ENCODE data around the gene AMZ1.

Gene AMZ1

GRCh38 chr7:2714636-2715035 lies 26.6 kb downstream of the AMZ1 start:
- DNase-seq, result no peak

- no peak for DNase-seq
Observed at GRCh38 chr7:2715341-2716231, 27.6 kb downstream of the AMZ1 start.

- DNase-seq, result no peak
Observed at GRCh38 chr7:2716488-2716887, 28.5 kb downstream of the AMZ1 start.

- DNase-seq, result no peak
Observed at GRCh38 chr7:2716906-2717292, 28.9 kb downstream of the AMZ1 start.

- DNase-seq, result no peak
Observed at GRCh38 chr7:2717293-2718261, 29.6 kb downstream of the AMZ1 start.

GRCh38 chr7:2718296-2718965 lies 30.4 kb downstream of the AMZ1 start:
- no peak for DNase-seq

GRCh38 chr7:2719007-2719406 lies 31.0 kb downstream of the AMZ1 start:
- peak; percentile 66 for DNase-seq

- peak; percentile 7 for DNase-seq
Observed at GRCh38 chr7:2720024-2720423, 32.0 kb downstream of the AMZ1 start.

GRCh38 chr7:2721842-2722241 lies 33.8 kb downstream of the AMZ1 start:
- no peak for DNase-seq

GRCh38 chr7:2722591-2722990 lies 34.6 kb downstream of the AMZ1 start:
- no peak for DNase-seq

GRCh38 chr7:2723138-2723850 lies 35.3 kb downstream of the AMZ1 start:
- peak; percentile 18 for DNase-seq

- DNase-seq, result peak; percentile 11
Observed at GRCh38 chr7:2724036-2724435, 36.0 kb downstream of the AMZ1 start.

GRCh38 chr7:2724453-2725177 lies 36.6 kb downstream of the AMZ1 start:
- peak; percentile 9 for DNase-seq

GRCh38 chr7:2725178-2726105 lies 37.4 kb downstream of the AMZ1 start:
- DNase-seq, result peak; percentile 5

GRCh38 chr7:2726316-2727018 lies 38.5 kb downstream of the AMZ1 start:
- DNase-seq, result peak; percentile 16

- peak; percentile 7 for DNase-seq
Observed at GRCh38 chr7:2727206-2727605, 39.2 kb downstream of the AMZ1 start.

- peak; percentile 7 for DNase-seq
Observed at GRCh38 chr7:2728316-2729030, 40.5 kb downstream of the AMZ1 start.

GRCh38 chr7:2729031-2729892 lies 41.3 kb downstream of the AMZ1 start:
- DNase-seq, result peak; percentile 6

Data from CD4-positive, alpha-beta T cell treated with Interleukin-15 for 1 hour (primary cell).